NCI-H460 (cell line): ENCODE results near the gene RAB33B. TPM values are rescaled to one million over a fixed set of nuclear protein-coding genes. Genes with fewer than 3 reads are reported as not detected.
"Not testable (repeated sequence)": the region's sequence is repeated elsewhere in the genome, so short reads cannot be mapped to it uniquely, and the experiment has no call there.

Experiments used
- DNase-seq: peaks from one replicate; pipeline ENCODE4 v3.0.0-alpha.2; 2016; ENCODE audit warnings: low read depth; ENCODE audit errors: extremely low read depth
- total RNA-seq: library from RNA; depleted of rRNA; stranded (reverse); fragments of >200 nt; shearing (Covaris generic); gene quantifications from 2 replicates; pipeline ENCODE4 v1.2.3, GENCODE V29; 2014

Gene RAB33B
- total RNA-seq, 1 experiment from 2014 or later = 8.1 TPM

- DNase-seq = no peak
These were observed 7.2 kb downstream of the RAB33B start for GRCh38 chr4:139461022-139461628.

GRCh38 chr4:139464512-139464911 lies 10.6 kb downstream of the RAB33B start:
- not testable (repeated sequence) for DNase-seq

GRCh38 chr4:139465922-139466321 lies 12.0 kb downstream of the RAB33B start:
- no peak for DNase-seq

- DNase-seq = not testable (repeated sequence)
These were observed 14.8 kb downstream of the RAB33B start for GRCh38 chr4:139468756-139469155.

- no peak for DNase-seq
These were observed 15.3 kb downstream of the RAB33B start for GRCh38 chr4:139469216-139469615.

GRCh38 chr4:139469869-139470268 lies 15.9 kb downstream of the RAB33B start:
- no peak for DNase-seq

GRCh38 chr4:139470295-139470694 lies 16.4 kb downstream of the RAB33B start:
- no peak for DNase-seq

GRCh38 chr4:139470997-139471665 lies 17.2 kb downstream of the RAB33B start:
- no peak for DNase-seq

GRCh38 chr4:139472852-139473251 lies 18.9 kb downstream of the RAB33B start:
- DNase-seq = no peak

- no peak for DNase-seq
These were observed 22.4 kb downstream of the RAB33B start for GRCh38 chr4:139476363-139476762.

GRCh38 chr4:139481465-139481864 lies 27.5 kb downstream of the RAB33B start:
- no peak for DNase-seq

GRCh38 chr4:139483000-139483399 lies 29.1 kb downstream of the RAB33B start:
- DNase-seq = no peak

- no peak for DNase-seq
These were observed 30.9 kb downstream of the RAB33B start for GRCh38 chr4:139484783-139485311.

- DNase-seq = no peak
These were observed 34.5 kb downstream of the RAB33B start for GRCh38 chr4:139488442-139488841.

- no peak for DNase-seq
These were observed 35.7 kb downstream of the RAB33B start for GRCh38 chr4:139489638-139490037.

- DNase-seq = no peak
These were observed 38.5 kb downstream of the RAB33B start for GRCh38 chr4:139492429-139492828.

GRCh38 chr4:139493176-139493575 lies 39.3 kb downstream of the RAB33B start:
- no peak for DNase-seq

- DNase-seq = no peak
These were observed 45.3 kb downstream of the RAB33B start for GRCh38 chr4:139499186-139499585.

- no peak for DNase-seq
These were observed 47.2 kb downstream of the RAB33B start for GRCh38 chr4:139501117-139501516.

GRCh38 chr4:139501527-139501926 lies 47.6 kb downstream of the RAB33B start:
- no peak for DNase-seq

- DNase-seq = no peak
These were observed 48.3 kb downstream of the RAB33B start for GRCh38 chr4:139501927-139502899.
